Suprapubic skin (tissue), 4 donors: Measurements from ENCODE around the gene CRTAC1.

ENCODE experiments used
- CTCF ChIP-seq, 2 donors: fragments of 200-600 bp in 1 of 2; fragments of 450-650 bp in 1 of 2; sonication (generic) in 1 of 2; IDR thresholded peaks; one replicate each; pipeline ENCODE4 v1.5.1; 2016 to 2019; ENCODE audit warnings: antibody characterized with exemption in 2 of 2, mild to moderate bottlenecking in 1 of 2, moderate library complexity in 1 of 2
- EP300 ChIP-seq: sonication (generic); formaldehyde crosslinking; IDR thresholded peaks from one replicate; pipeline ENCODE4 v1.6.1; 2017; ENCODE audit warnings: antibody characterized with exemption
- POLR2A ChIP-seq, 2 donors: fragments of 450-650 bp; IDR thresholded peaks; one replicate each; pipeline ENCODE4 v1.6.1; 2017; ENCODE audit warnings: antibody characterized with exemption in 2 of 2, mild to moderate bottlenecking in 2 of 2, moderate library complexity in 2 of 2
- POLR2AphosphoS5 ChIP-seq, 3 donors: sonication (generic); formaldehyde crosslinking; IDR thresholded peaks; one replicate each; pipeline ENCODE4 v1.6.1; 2017; ENCODE audit warnings: antibody characterized with exemption in 3 of 3

DNA sequence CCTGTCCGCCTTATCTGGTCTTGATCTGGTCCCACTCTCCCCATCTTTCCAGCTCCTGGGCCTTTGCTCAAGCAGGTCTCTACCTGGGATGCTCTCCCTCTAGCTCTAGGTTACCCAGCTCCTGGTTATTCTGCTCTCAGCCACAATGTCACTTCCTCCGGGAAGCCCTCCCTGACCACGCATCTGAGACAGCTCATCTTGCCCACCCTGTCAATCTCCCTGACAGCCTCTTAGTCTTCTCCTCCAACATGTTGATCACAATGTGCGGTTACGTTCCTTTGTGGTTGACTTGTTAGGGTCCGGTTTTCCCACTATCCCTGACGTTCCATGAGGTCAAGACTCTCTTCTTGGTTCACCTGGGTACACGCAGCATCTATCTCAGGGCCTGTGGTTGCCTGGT lies 125.1 kb downstream of the CRTAC1 start:
- TF ChIP-seq CTCF (IDR thresholded peaks at IDR 0.05) (no peak), POLR2A (IDR thresholded peaks at IDR 0.05) (no peak), POLR2AphosphoS5 (IDR thresholded peaks at IDR 0.05) (no peak), EP300 (no peak)
